Measurements from ENCODE around the gene MAP6D1. TPM values are rescaled to one million over a fixed set of nuclear protein-coding genes. Genes with fewer than 3 reads are reported as not detected.

The MAP6D1 gene
- total RNA-seq, 1 experiment from 2014 or later, result 7.1 TPM

DNA sequence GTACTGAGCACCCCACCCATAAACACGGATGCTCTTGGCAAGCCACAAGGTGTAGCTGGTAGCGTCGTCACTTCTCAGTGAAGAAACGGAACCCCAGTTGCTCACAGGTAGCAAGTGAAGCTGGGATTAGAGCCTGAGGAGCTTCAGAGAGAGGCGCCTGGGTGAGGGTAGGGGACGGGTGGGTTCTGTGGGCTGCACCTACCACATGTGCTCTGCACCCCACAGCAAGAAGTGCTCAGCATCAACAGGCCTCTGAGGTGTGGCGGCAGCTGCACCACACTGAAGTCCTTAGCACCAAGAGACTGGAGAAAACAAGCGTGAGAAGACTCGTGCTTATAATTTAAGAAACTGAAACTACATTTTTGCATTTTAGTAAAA, 9.8 kb downstream of the MAP6D1 start:
- Histone ChIP-seq H2AK5ac (ENCODE audit: insufficient read length, low read length) (no peak overlapping the region), H4K91ac (ENCODE audit: insufficient read length, low read depth, low read length) (no peak overlapping the region), H2BK15ac (ENCODE audit: low read depth, low read length) (no peak overlapping the region), H3K4me1 (ENCODE audit: insufficient read depth, low read length) (no peaks in the 10 kb centered on the region), H2BK120ac (ENCODE audit: low read depth, low read length, poor library complexity, severe bottlenecking) (no peak overlapping the region), H3K79me2 (ENCODE audit: insufficient read depth, low read length) (no peaks in the 10 kb centered on the region), H3K23ac (ENCODE audit: insufficient read length, low read depth, low read length) (no peak overlapping the region), H3K27ac (ENCODE audit: insufficient read length, low read depth, low read length) (no peak overlapping the region), H2BK5ac (ENCODE audit: insufficient read length, low read length) (no peak overlapping the region), H3K4ac (ENCODE audit: low read depth, low read length) (no peak overlapping the region), H3K56ac (ENCODE audit: insufficient read length, low read depth, low read length) (no peak overlapping the region), H3K9me3 (ENCODE audit: control insufficient read depth, low read depth, low read length) (no peaks in the 10 kb centered on the region), H2BK20ac (ENCODE audit: low read depth, low read length, poor library complexity, severe bottlenecking) (no peak overlapping the region), H4K20me1 (ENCODE audit: control insufficient read depth, insufficient read depth, insufficient read length) (no peaks in the 10 kb centered on the region), H3T11ph (ENCODE audit: low read length) (no peak overlapping the region), H3K79me1 (ENCODE audit: insufficient read depth, low read depth, low read length, poor library complexity, severe bottlenecking) (no peaks in the 10 kb centered on the region), H3K9ac (ENCODE audit: extremely low read depth, insufficient read length, low read length) (no peak overlapping the region), H3K4me2 (ENCODE audit: insufficient read depth, insufficient read length, low read length) (no peak overlapping the region), H3K18ac (ENCODE audit: insufficient read length, low read depth, low read length) (no peak overlapping the region), H2BK12ac (ENCODE audit: insufficient read length, low read depth, low read length) (no peak overlapping the region), H3K27me3 (ENCODE audit: insufficient read depth, low read length) (no peaks in the 10 kb centered on the region), H2AFZ (ENCODE audit: low read length) (no peak overlapping the region), H4K5ac (ENCODE audit: insufficient read length, low read depth, low read length) (no peak overlapping the region), H3K23me2 (ENCODE audit: insufficient read length, low read depth, low read length, poor library complexity, severe bottlenecking) (no peaks in the 10 kb centered on the region), H3K14ac (ENCODE audit: insufficient read depth, low read length) (no peak overlapping the region), H4K8ac (replicated peaks; ENCODE audit: insufficient read length, low read depth, low read length) (no peak overlapping the region)
- no peak overlapping the region for H3K4me3 Mint-ChIP-seq
- peaks cover 1 to 3% of the 10 kb centered on the region in 2 experiments; a peak in 2 of 4 replicates for H3K4me1 Mint-ChIP-seq
- no peaks in the 10 kb centered on the region; the same call in none of the 2 replicates for H3K27me3 Mint-ChIP-seq (ENCODE audit: low read depth)
- peak overlapping the region in 1 of 3 experiments; percentile 70; a peak in 1 of 7 replicates for H3K27ac Mint-ChIP-seq
- TF ChIP-seq, protein P1, sequence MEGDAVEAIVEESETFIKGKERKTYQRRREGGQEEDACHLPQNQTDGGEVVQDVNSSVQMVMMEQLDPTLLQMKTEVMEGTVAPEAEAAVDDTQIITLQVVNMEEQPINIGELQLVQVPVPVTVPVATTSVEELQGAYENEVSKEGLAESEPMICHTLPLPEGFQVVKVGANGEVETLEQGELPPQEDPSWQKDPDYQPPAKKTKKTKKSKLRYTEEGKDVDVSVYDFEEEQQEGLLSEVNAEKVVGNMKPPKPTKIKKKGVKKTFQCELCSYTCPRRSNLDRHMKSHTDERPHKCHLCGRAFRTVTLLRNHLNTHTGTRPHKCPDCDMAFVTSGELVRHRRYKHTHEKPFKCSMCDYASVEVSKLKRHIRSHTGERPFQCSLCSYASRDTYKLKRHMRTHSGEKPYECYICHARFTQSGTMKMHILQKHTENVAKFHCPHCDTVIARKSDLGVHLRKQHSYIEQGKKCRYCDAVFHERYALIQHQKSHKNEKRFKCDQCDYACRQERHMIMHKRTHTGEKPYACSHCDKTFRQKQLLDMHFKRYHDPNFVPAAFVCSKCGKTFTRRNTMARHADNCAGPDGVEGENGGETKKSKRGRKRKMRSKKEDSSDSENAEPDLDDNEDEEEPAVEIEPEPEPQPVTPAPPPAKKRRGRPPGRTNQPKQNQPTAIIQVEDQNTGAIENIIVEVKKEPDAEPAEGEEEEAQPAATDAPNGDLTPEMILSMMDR (conservative IDR thresholded peaks at IDR 0.05), result no peak
- no CpG with 5 or more reads among the region's 9 CpGs for WGBS (ENCODE audit: extremely low coverage, insufficient read length, low lambda C conversion rate)
- no peak for DNase-seq
- H3K9me3 Mint-ChIP-seq, result no peaks in the 10 kb centered on the region
- H3K36me3 Mint-ChIP-seq (ENCODE audit: insufficient read depth in 1 of 3, low read depth in 3 of 3), result peaks cover 7 to 51% (median 37%) of the 10 kb centered on the region in 3 experiments; a peak in 6 of 7 replicates

All from H9 (cell line).